NCI-H774 (cell line): Measurements from ENCODE around the gene PHF21A.

Source experiments
- DNase-seq: peaks from one replicate; lab custom pipeline; 2025; lab: John Stamatoyannopoulos, UW

PHF21A gene

GRCh38 chr11:45884596-45885185 is 236.6 kb downstream of the PHF21A start:
- no peak for DNase-seq
